Retinal pigment epithelial cell (primary cell): ENCODE measurements around the gene UPF2.

ENCODE experiments used
- DNase-seq: peaks from one replicate; pipeline ENCODE4 v3.0.0-alpha.2; 2010; ENCODE audit warnings: low read depth
- H3K4me3 ChIP-seq: 2 replicates; pipeline ENCODE4 v1.5.1; 2011; ENCODE audit warnings: mild to moderate bottlenecking, low read length, control low read depth, moderate library complexity
- CTCF ChIP-seq: conservative IDR thresholded peaks from 2 replicates; pipeline ENCODE4 v1.5.1; 2011; ENCODE audit warnings: low read depth, low read length, control low read depth, inconsistent platforms

The UPF2 gene

GRCh38 chr10:11899067-11899876, 143.3 kb downstream of the UPF2 start:
- H3K4me3 ChIP-seq: no peak overlapping the region
- TF ChIP-seq CTCF: no peak
- DNase-seq: no peak

GRCh38 chr10:11898372-11899066, 144.1 kb downstream of the UPF2 start:
- DNase-seq: no peak
- no peak for TF ChIP-seq CTCF
- no peak overlapping the region for H3K4me3 ChIP-seq

- H3K4me3 ChIP-seq: no peak overlapping the region
- no peak for DNase-seq
- TF ChIP-seq CTCF: no peak
Observed at GRCh38 chr10:11898033-11898371, 144.6 kb downstream of the UPF2 start.

GRCh38 chr10:11896549-11897200, 145.9 kb downstream of the UPF2 start:
- no peak overlapping the region for H3K4me3 ChIP-seq
- TF ChIP-seq CTCF: no peak
- no peak for DNase-seq

GRCh38 chr10:11895598-11895997, 147.0 kb downstream of the UPF2 start:
- TF ChIP-seq CTCF: no peak
- H3K4me3 ChIP-seq: no peak overlapping the region
- no peak for DNase-seq

- H3K4me3 ChIP-seq: no peak overlapping the region
- no peak for DNase-seq
- no peak for TF ChIP-seq CTCF
Observed at GRCh38 chr10:11895108-11895466, 147.5 kb downstream of the UPF2 start.
